Measurements from ENCODE around the gene AZGP1.

DNA sequence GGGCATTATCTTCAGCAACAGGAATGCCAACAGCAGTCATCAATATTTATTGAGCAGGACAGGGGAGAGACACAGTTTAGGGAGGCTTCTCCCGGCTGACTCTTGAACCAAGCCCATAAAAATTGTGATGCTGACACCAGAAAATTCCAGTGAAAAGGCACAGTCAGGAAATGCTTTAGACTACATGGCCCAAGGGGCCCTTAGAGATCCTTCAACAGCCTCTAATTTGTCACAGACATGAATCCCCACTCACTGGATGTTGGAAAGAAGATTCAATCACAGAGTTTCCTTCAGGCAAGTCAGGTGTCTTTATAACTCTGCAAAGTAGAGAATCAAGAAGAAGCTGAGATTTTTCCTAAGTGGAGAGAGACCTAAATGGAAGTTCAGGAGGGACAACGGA, 47.6 kb downstream of the AZGP1 start:
- TF ChIP-seq, protein P1, sequence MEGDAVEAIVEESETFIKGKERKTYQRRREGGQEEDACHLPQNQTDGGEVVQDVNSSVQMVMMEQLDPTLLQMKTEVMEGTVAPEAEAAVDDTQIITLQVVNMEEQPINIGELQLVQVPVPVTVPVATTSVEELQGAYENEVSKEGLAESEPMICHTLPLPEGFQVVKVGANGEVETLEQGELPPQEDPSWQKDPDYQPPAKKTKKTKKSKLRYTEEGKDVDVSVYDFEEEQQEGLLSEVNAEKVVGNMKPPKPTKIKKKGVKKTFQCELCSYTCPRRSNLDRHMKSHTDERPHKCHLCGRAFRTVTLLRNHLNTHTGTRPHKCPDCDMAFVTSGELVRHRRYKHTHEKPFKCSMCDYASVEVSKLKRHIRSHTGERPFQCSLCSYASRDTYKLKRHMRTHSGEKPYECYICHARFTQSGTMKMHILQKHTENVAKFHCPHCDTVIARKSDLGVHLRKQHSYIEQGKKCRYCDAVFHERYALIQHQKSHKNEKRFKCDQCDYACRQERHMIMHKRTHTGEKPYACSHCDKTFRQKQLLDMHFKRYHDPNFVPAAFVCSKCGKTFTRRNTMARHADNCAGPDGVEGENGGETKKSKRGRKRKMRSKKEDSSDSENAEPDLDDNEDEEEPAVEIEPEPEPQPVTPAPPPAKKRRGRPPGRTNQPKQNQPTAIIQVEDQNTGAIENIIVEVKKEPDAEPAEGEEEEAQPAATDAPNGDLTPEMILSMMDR (IDR thresholded peaks at IDR 0.05): no peak
- no peak for TF ChIP-seq POLR2A (IDR thresholded peaks at IDR 0.05)

Measured in uterus (tissue), 2 donors.